IPS DF 6.9 (cell line): ENCODE measurements around the gene FBN1.

ENCODE experiments used
- DNase-seq: peaks from one replicate; pipeline ENCODE4 v3.0.0-alpha.2; 2013; ENCODE audit warnings: low read depth, low spot score
- H3K27ac ChIP-seq: one replicate; pipeline ENCODE4 v1.5.1; 2013; ENCODE audit warnings: low read length, control low read depth
- H3K27me3 ChIP-seq: 2 replicates; pipeline ENCODE4 v1.6.1; 2013; ENCODE audit warnings: mild to moderate bottlenecking, low read length; ENCODE audit not compliant: control insufficient read depth, insufficient read depth
- H3K36me3 ChIP-seq: 2 replicates; pipeline ENCODE4 v1.6.1; 2013; ENCODE audit warnings: low read length; ENCODE audit not compliant: control insufficient read depth, insufficient read depth
- H3K4me1 ChIP-seq: 2 replicates; pipeline ENCODE4 v1.6.1; 2013; ENCODE audit warnings: low read length; ENCODE audit not compliant: control insufficient read depth, insufficient read depth
- H3K4me3 ChIP-seq: 2 replicates; pipeline ENCODE4 v1.5.1; 2013; ENCODE audit warnings: mild to moderate bottlenecking, low read length
- H3K9me3 ChIP-seq: 2 replicates; pipeline ENCODE4 v1.6.1; 2013; ENCODE audit warnings: low read length, inconsistent platforms; ENCODE audit not compliant: control insufficient read depth, insufficient read depth
- WGBS: extraction: QIAGEN DNeasy Blood & Tissue Kit; methylation state at CpG from one replicate; pipeline ENCODE4 v1.1.7; 2013; ENCODE audit warnings: mixed read lengths, missing lambda C conversion rate; ENCODE audit not compliant: insufficient read length, insufficient coverage; 5-methylcytosine and 5-hydroxymethylcytosine counted together

Gene FBN1

GRCh38 chr15:48475600-48476395 is 169.7 kb downstream of the FBN1 start:
- Histone ChIP-seq H3K27ac (no peak overlapping the region), H3K27me3 (no peaks in the 10 kb centered on the region), H3K9me3 (no peaks in the 10 kb centered on the region), H3K36me3 (no peaks in the 10 kb centered on the region), H3K4me3 (no peak overlapping the region), H3K4me1 (no peaks in the 10 kb centered on the region)
- WGBS, result no CpG with 5 or more reads among the region's 2 CpGs
- no peak for DNase-seq

GRCh38 chr15:48473667-48474066 is 171.8 kb downstream of the FBN1 start:
- no peak for DNase-seq
- no peaks in the 10 kb centered on the region for H3K27me3 ChIP-seq
- H3K36me3 ChIP-seq, result no peaks in the 10 kb centered on the region
- H3K4me3 ChIP-seq, result no peak overlapping the region
- H3K4me1 ChIP-seq, result no peaks in the 10 kb centered on the region
- no peak overlapping the region for H3K27ac ChIP-seq
- no CpG with 5 or more reads among the region's 2 CpGs for WGBS
- H3K9me3 ChIP-seq, result no peaks in the 10 kb centered on the region

- no peaks in the 10 kb centered on the region for H3K4me1 ChIP-seq
- no peak overlapping the region for H3K4me3 ChIP-seq
- no peaks in the 10 kb centered on the region for H3K36me3 ChIP-seq
- no CpG with 5 or more reads among the region's 2 CpGs for WGBS
- H3K27me3 ChIP-seq, result no peaks in the 10 kb centered on the region
- no peaks in the 10 kb centered on the region for H3K9me3 ChIP-seq
- no peak overlapping the region for H3K27ac ChIP-seq
- DNase-seq, result no peak
Measured at GRCh38 chr15:48472756-48473155, 172.8 kb downstream of the FBN1 start.

- Histone ChIP-seq H3K9me3 (no peaks in the 10 kb centered on the region), H3K4me3 (no peak overlapping the region), H3K36me3 (no peaks in the 10 kb centered on the region), H3K4me1 (no peaks in the 10 kb centered on the region), H3K27me3 (no peaks in the 10 kb centered on the region), H3K27ac (no peak overlapping the region)
- no CpG with 5 or more reads among the region's 5 CpGs for WGBS
- no peak for DNase-seq
Measured at GRCh38 chr15:48471073-48471472, 174.4 kb downstream of the FBN1 start.

- Histone ChIP-seq H3K27ac (no peak overlapping the region), H3K4me1 (no peaks in the 10 kb centered on the region), H3K4me3 (no peak overlapping the region), H3K27me3 (no peaks in the 10 kb centered on the region), H3K36me3 (no peaks in the 10 kb centered on the region), H3K9me3 (no peaks in the 10 kb centered on the region)
- no CpG with 5 or more reads among the region's 4 CpGs for WGBS
- DNase-seq, result no peak
Measured at GRCh38 chr15:48470096-48470495, 175.4 kb downstream of the FBN1 start.

- H3K4me3 ChIP-seq, result no peak overlapping the region
- no peak for DNase-seq
- H3K27me3 ChIP-seq, result no peaks in the 10 kb centered on the region
- H3K4me1 ChIP-seq, result no peaks in the 10 kb centered on the region
- no peaks in the 10 kb centered on the region for H3K36me3 ChIP-seq
- no peaks in the 10 kb centered on the region for H3K9me3 ChIP-seq
- no CpG with 5 or more reads among the region's 5 CpGs for WGBS
- H3K27ac ChIP-seq, result no peak overlapping the region
Measured at GRCh38 chr15:48469681-48470080, 175.8 kb downstream of the FBN1 start.

GRCh38 chr15:48469271-48469670 is 176.2 kb downstream of the FBN1 start:
- WGBS, result no CpG with 5 or more reads among the region's 6 CpGs
- Histone ChIP-seq H3K27me3 (no peaks in the 10 kb centered on the region), H3K9me3 (no peaks in the 10 kb centered on the region), H3K4me3 (no peak overlapping the region), H3K36me3 (no peaks in the 10 kb centered on the region), H3K27ac (no peak overlapping the region), H3K4me1 (no peaks in the 10 kb centered on the region)
- no peak for DNase-seq

GRCh38 chr15:48467801-48468200 is 177.7 kb downstream of the FBN1 start:
- DNase-seq, result no peak
- no peaks in the 10 kb centered on the region for H3K27me3 ChIP-seq
- no peak overlapping the region for H3K4me3 ChIP-seq
- no peaks in the 10 kb centered on the region for H3K36me3 ChIP-seq
- H3K4me1 ChIP-seq, result no peaks in the 10 kb centered on the region
- H3K9me3 ChIP-seq, result no peaks in the 10 kb centered on the region
- no CpG with 5 or more reads among the region's 4 CpGs for WGBS
- H3K27ac ChIP-seq, result no peak overlapping the region

GRCh38 chr15:48466820-48467219 is 178.7 kb downstream of the FBN1 start:
- Histone ChIP-seq H3K4me3 (no peak overlapping the region), H3K27ac (no peak overlapping the region), H3K36me3 (no peaks in the 10 kb centered on the region), H3K9me3 (no peaks in the 10 kb centered on the region), H3K27me3 (no peaks in the 10 kb centered on the region), H3K4me1 (no peaks in the 10 kb centered on the region)
- DNase-seq, result no peak
- WGBS, result no CpG with 5 or more reads among the region's 1 CpG

- DNase-seq, result no peak
- Histone ChIP-seq H3K27ac (no peak overlapping the region), H3K4me1 (no peaks in the 10 kb centered on the region), H3K9me3 (no peaks in the 10 kb centered on the region), H3K36me3 (no peaks in the 10 kb centered on the region), H3K4me3 (no peak overlapping the region), H3K27me3 (no peaks in the 10 kb centered on the region)
Measured at GRCh38 chr15:48466079-48466478, 179.4 kb downstream of the FBN1 start.

GRCh38 chr15:48465410-48465809 is 180.1 kb downstream of the FBN1 start:
- Histone ChIP-seq H3K9me3 (no peaks in the 10 kb centered on the region), H3K27ac (no peak overlapping the region), H3K4me1 (no peaks in the 10 kb centered on the region), H3K36me3 (no peaks in the 10 kb centered on the region), H3K4me3 (no peak overlapping the region), H3K27me3 (no peaks in the 10 kb centered on the region)
- WGBS, result no CpG with 5 or more reads among the region's 5 CpGs
- DNase-seq, result no peak
